DMS114 treated with DMSO at 0.1 percent for 48 hours (cell line): ENCODE measurements around the gene DLG1.

Experiments
- DNase-seq: peaks from one replicate; lab custom pipeline; 2025; ENCODE audit not compliant: unreplicated experiment; lab: John Stamatoyannopoulos, UW

Gene DLG1

DNA sequence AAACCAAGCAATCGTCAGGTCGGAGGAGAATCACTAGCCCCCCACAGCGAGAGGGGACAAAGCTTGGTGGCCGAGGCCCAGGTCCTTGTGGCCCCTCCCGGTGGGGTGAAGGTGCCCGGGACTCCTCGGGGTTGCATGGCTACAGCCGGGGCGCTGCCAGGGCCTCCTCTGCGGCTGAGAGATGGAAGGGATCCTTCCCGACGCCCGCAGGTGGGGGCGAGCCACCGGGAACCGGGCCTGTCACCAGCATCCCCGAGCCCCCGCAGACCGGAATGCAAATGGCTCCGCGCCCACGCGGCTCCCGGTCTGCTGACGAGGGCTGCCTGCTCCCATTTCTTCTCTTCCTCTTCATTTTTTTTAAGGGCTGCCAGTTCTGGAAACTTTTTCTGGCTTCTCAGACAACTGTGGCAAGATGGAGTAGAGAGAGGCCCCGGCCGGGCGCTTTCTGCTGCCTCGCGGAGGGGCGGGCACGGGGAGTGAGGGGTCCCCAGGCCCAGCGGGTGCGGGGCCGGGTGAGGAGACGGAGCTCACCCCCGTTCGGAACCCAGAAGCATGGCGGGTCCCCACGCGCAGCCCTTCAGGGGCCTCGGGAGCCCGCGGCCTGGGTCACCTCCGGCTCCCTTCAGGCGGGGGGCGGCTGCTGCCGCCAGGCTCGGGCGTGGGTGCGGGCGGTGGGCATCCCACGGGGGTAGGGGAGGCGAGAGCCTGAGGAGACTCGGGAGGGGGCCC is 296.3 kb downstream of the DLG1 start:
- DNase-seq = no peak

DNA sequence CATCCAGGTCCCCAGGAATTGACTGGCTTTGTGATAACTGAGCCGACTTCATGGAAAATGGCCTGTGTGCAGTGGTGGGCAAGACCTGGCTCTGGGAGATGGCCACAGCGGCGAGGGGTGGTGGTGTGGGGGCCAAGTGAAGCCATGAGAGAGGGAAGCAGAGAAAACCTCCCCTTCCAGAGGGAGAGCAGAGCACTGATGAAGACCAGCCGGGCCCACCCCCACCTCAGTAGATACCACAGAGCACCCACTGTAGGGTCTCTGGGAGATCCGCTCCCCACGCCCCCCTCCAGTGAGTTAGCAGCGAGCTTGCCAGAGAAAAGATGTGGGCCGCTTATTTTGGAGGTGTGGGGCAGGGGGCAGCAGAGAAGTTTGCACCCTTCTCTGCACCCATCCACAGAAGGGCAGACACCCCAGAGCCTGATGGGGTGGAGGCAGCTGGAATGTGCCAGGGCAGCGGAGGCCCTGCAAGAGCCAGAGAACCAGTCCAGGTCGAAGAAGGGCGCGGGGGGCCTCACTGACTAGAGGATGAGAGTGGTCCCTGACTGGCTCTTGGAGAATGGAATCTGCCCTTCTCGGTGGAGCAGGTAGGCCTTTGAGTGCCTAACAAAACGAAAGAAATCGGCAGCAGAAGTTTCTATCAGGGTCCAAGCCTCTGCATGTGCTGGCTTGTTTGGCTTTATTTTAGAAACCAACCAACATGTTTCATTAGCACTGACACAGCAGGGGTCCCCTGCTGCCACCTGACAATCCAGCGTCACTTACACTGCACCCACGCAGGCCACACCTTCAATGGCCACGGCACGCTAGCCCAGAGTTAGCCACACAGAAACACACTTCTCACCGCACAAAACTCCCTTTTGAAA is 297.1 kb downstream of the DLG1 start:
- no peak for DNase-seq

DNA sequence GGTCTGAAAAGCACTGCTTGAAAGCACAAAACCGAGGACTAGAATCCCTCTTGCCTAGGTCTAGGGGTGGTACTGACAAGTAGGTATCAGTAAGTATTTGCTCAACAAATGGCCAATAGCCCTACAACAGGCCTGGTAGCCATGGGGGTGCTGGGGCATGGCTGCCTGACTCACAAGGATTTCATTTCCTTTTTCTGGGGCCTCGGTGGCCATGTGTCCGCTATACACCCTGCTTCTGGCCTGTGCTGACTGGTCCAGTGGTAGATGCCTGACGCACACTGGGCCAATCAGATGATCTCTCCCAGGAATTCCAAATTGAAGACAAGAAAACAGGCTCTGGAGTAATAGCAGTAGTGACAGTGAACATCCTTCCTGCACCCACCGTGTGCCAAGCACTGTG is 298.2 kb downstream of the DLG1 start:
- DNase-seq = no peak

DNA sequence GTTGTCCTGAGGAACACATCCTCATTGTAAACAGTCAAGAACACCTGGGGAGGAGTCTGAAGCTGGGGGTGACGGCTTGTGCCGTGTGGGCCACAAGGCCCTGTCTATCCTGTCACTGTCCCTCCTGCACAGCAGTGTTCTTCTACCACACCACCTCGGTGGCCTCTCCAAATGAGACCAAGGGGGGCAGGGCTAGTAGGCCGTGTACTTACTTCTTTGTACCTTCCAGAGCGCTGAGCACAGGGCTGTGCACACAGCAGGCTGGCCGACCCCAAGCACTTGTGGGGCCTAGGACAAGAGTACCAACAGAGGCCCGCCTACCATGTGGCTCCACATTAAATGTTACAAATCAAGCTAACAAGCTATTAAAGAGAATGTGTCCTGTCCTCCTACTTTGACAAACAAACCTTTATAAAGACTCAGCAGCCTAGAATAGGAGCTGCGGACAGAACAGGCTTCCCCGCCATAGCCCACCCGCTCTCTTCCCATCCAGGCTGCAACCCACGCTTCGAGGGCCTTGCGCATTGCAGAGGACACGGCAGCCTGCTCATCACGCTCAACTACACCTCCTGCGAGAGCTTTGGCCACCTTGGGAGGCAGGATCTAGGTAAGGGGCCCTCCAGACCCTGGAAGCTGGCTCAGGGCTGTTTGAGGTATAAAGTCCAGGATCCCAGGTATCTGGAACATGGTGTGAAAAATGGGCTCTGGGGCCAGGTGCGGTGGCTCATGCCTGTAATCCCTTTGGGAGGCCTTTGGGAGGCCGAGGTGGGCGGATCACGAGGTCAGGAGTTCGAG is 299.2 kb downstream of the DLG1 start:
- DNase-seq = no peak

DNA sequence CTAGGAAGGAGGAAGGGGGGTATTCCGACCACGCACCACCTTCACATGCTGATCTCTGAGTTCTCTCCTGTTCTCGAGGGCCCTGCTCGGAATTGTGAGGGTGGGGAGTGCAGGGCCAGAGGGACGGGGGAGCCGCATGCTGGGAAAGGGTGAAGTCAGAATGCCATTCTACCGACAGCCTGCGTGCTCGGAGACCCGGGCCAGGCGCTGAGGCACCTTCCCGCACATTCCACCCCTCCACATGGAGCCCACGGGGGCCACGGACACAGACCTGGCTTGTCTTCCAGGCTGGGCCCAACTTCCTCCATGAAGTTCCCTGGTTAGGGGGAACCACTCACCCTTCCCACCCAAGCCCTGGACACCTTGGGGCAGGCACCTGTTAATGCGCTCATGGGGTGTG is 301.1 kb downstream of the DLG1 start:
- no peak for DNase-seq

DNA sequence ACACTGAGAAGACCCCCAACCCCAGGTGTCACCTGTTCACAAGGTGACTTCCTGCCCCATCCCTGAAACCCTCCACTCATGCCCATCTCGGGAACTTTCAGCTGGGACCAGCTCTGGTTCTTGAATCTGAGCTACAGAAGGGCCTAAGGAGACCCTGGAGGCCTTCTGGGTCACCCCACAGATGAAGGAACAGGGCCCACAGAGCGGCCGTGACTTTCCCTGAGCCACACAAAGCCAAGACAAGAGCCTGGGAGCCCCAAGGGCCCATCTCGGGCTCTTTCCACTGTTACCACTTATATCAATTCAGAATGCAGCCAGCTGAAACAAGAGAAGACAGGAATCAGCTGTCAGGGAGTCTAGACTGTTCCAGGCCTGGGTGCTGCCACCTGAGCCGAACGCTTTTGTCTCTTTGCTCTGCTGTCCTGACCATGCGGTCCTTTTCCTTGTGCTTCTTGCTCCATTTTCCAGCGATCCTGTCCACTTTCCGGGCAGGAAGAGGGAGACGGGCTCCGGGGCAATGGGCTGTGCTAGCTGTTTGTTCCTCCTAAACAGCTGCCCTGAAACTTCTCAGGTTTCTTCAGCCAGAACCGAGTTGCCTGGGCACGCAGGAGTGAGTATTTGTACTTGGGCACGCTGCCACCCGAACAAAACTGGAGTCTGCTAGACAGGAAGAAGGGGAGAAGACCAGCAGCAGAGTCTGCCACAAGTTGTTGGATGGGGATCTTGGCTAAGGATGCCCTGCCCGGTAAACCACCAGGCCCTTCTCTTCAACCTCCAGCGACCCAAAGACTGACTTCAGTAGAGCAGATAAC is 301.8 kb downstream of the DLG1 start:
- DNase-seq = no peak

DNA sequence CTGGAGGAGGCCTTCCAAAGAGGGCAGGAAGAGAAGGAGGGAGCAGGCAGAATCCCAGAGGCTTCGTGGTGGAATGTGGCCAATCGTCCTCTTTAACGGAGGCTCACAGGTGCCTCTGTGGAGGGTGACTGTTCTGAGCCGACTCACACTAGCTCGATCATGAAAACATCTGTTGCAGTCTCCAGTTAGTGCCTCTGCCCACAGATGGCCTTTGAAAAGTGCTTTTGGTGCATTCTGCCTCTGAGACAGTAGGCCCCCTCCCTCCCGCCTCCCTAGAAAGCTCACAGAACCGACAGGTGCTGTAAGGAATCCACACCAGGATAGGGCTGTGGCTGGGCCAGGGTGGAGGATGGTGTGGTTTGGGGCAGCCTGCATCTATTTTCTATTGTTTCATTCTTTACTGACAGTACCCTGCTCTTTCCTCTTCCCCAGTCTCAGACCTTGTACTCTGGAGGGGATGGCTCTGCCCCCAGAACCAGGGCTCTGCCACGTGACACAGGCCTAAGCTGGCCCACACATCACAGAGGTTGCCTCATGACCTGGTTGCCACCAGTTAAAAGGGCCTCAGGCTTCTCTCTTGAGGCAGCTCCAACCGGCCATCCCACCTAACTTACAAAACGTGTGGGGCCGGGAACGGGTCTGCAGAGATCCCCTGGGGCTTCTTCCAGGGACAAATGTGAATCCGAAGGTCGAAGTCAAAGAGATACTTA is 302.6 kb downstream of the DLG1 start:
- no peak for DNase-seq

DNA sequence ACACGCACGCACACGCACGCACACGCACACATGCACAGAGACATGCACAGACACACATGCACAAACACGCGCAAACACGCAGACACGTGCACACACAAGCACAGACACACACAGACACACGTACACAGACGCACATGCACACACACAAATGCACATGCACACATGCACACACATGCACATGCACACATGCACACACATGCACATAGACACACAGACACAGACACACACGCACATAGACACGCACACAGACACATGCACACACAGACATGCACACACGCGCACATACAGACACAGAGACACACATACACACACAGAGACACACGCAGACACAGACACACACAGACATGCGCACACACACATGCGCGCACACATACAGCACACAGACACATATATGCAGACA is 303.4 kb downstream of the DLG1 start:
- no peak for DNase-seq

DNA sequence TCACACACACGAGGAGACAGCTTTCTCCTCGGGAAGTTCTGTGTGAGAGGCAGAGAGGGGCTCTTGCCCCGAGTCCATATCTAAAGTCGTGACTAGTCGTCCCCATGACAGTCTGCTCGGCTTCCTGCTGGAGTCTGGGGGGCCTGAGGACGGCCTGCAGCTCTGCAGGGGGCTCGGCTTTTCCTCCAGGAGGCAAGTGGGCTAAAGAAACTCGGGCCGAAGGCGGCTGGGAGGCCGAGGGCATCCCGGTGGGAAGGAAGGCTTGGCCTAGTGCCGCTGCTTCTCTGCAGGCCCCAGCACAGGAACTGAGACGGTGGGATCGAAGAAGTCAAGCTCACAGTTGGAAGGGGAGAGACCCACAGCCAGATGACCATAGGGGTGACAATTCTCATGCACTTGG is 304.4 kb downstream of the DLG1 start:
- DNase-seq = no peak
